ENCODE measurements around the gene WAPL. TPM values are rescaled to one million over a fixed set of nuclear protein-coding genes. Genes with fewer than 3 reads are reported as not detected.

The WAPL gene
- total and polyA plus RNA-seq, 9 of the 15 experiments (the other 6 are each of a cell fraction or from before 2014, with no cell fraction given): 14.3 to 36.4 (median 25.3) TPM

GRCh38 chr10:86506062-86506461, 15.5 kb downstream of the WAPL start (continued):
- no peak for TF ChIP-seq AFF1 (IDR thresholded peaks at IDR 0.05; ENCODE audit: low read depth in 1 of 2, partially characterized antibody in 2 of 2)
- no peak for TF ChIP-seq YY1 (IDR thresholded peaks at IDR 0.05; ENCODE audit: borderline replicate concordance in 1 of 3, control insufficient read depth in 1 of 3, extremely low read depth in 1 of 3, insufficient read depth in 3 of 3, insufficient read length in 1 of 3, insufficient replicate concordance in 2 of 3, low read depth in 1 of 3, low read length in 2 of 3)
- no peak for TF ChIP-seq TRIM28 (IDR thresholded peaks at IDR 0.05)
- no peak for TF ChIP-seq GATAD2A (IDR thresholded peaks at IDR 0.05)
- TF ChIP-seq RBM39 (optimal IDR thresholded peaks at IDR 0.05; ENCODE audit: low read depth, low read length): no peak
- TF ChIP-seq FOXP1 (CRISPR knock-in tag; IDR thresholded peaks at IDR 0.05): no peak
- no peak for TF ChIP-seq ZNF551 (CRISPR knock-in tag; IDR thresholded peaks at IDR 0.05)
- no peak for TF ChIP-seq ZBTB33 (CRISPR knock-in tag; IDR thresholded peaks at IDR 0.05)

Data from K562 (cell line).